Cerebellar nuclear complex (tissue), 1 donor: ENCODE results near the gene LRRN4CL.
"Not testable (repeated sequence)": the region's sequence is repeated elsewhere in the genome, so short reads cannot be mapped to it uniquely, and the experiment has no call there.

Source experiments
- DNase-seq, 2 experiments: peaks; one replicate each; lab custom pipeline; 2025; lab: John Stamatoyannopoulos, UW

The LRRN4CL gene

GRCh38 chr11:62689421-62690183, at the start of gene LRRN4CL:
Gene LRRN4CL, minus strand, starts transcription at chr11:62689530. Its CDS starts 1,022 bp downstream, at chr11:62688508.
- DNase-seq: no peak

- no peak for DNase-seq
Observed at GRCh38 chr11:62737196-62737595, 47.9 kb upstream of the LRRN4CL start.

GRCh38 chr11:62732830-62733229, 43.5 kb upstream of the LRRN4CL start:
- DNase-seq: no peak

- not testable (repeated sequence) for DNase-seq
Observed at GRCh38 chr11:62730076-62730475, 40.7 kb upstream of the LRRN4CL start.

- DNase-seq: peak in 1 of 2 experiments; percentile 62
Observed at GRCh38 chr11:62728171-62728988, 39.0 kb upstream of the LRRN4CL start, which contains the start of gene TTC9C. Gene TTC9C, plus strand, starts transcription at chr11:62728486. Its CDS starts 363 bp downstream, at chr11:62728849.

- peak; percentile 63 to 91 for DNase-seq
Observed at GRCh38 chr11:62727872-62728170, 38.5 kb upstream of the LRRN4CL start.

- peak; percentile 91 to 92 for DNase-seq
Observed at GRCh38 chr11:62727165-62727871, 38.0 kb upstream of the LRRN4CL start, which contains the start of gene HNRNPUL2. Gene HNRNPUL2, minus strand, starts transcription at chr11:62727457. Its CDS starts 301 bp downstream, at chr11:62727156.

- DNase-seq: no peak
Observed at GRCh38 chr11:62726915-62727164, 37.5 kb upstream of the LRRN4CL start.

- DNase-seq: no peak
Observed at GRCh38 chr11:62726156-62726914, 37.0 kb upstream of the LRRN4CL start.

GRCh38 chr11:62725646-62726045, 36.3 kb upstream of the LRRN4CL start:
- no peak for DNase-seq

GRCh38 chr11:62724171-62724570, 34.8 kb upstream of the LRRN4CL start:
- DNase-seq: no peak

GRCh38 chr11:62721994-62722393, 32.7 kb upstream of the LRRN4CL start:
- DNase-seq: no peak

GRCh38 chr11:62719302-62719978, 30.1 kb upstream of the LRRN4CL start:
- no peak for DNase-seq

GRCh38 chr11:62716816-62717215, 27.5 kb upstream of the LRRN4CL start:
- no peak for DNase-seq

- no peak for DNase-seq
Observed at GRCh38 chr11:62716206-62716605, 26.9 kb upstream of the LRRN4CL start.

- DNase-seq: no peak
Observed at GRCh38 chr11:62715150-62716130, 26.1 kb upstream of the LRRN4CL start.

GRCh38 chr11:62713343-62713742, 24.0 kb upstream of the LRRN4CL start:
- no peak for DNase-seq

GRCh38 chr11:62712861-62713260, 23.5 kb upstream of the LRRN4CL start:
- no peak for DNase-seq

GRCh38 chr11:62712276-62712812, 23.0 kb upstream of the LRRN4CL start:
- DNase-seq: no peak

- no peak for DNase-seq
Observed at GRCh38 chr11:62710001-62710345, 20.6 kb upstream of the LRRN4CL start.
